H9 (cell line): ENCODE results near the gene SLC25A11. TPM values are rescaled to one million over a fixed set of nuclear protein-coding genes. Genes with fewer than 3 reads are reported as not detected.

ENCODE experiments used
- DNase-seq: peaks from one replicate; pipeline ENCODE4 v3.0.0-alpha.2; 2017
- H2AFZ ChIP-seq: one replicate; pipeline ENCODE4 v1.6.1; 2013; ENCODE audit warnings: mild to moderate bottlenecking, low read length, control low read depth, moderate library complexity
- H2AK5ac ChIP-seq: 2 replicates; pipeline ENCODE4 v1.6.1; 2013; ENCODE audit warnings: low read length, control low read depth, mixed read lengths; ENCODE audit not compliant: insufficient read length
- H2BK120ac ChIP-seq: one replicate; pipeline ENCODE4 v1.6.1; 2013; ENCODE audit warnings: low read depth, mild to moderate bottlenecking, low read length, control low read depth, inconsistent platforms; ENCODE audit not compliant: poor library complexity, severe bottlenecking
- H2BK12ac ChIP-seq: 2 replicates; pipeline ENCODE4 v1.6.1; 2013; ENCODE audit warnings: low read length, control low read depth, mixed read lengths, low read depth; ENCODE audit not compliant: insufficient read length
- H2BK15ac ChIP-seq: 2 replicates; pipeline ENCODE4 v1.6.1; 2013; ENCODE audit warnings: low read depth, low read length, control low read depth
- H2BK20ac ChIP-seq: one replicate; pipeline ENCODE4 v1.6.1; 2013; ENCODE audit warnings: low read depth, mild to moderate bottlenecking, low read length, control low read depth, inconsistent platforms; ENCODE audit not compliant: poor library complexity, severe bottlenecking
- H2BK5ac ChIP-seq: 2 replicates; pipeline ENCODE4 v1.6.1; 2013; ENCODE audit warnings: low read length, control low read depth, mixed read lengths; ENCODE audit not compliant: insufficient read length
- H3K14ac ChIP-seq: 2 replicates; pipeline ENCODE4 v1.6.1; 2013; ENCODE audit warnings: low read length, control low read depth; ENCODE audit not compliant: insufficient read depth
- H3K18ac ChIP-seq: 2 replicates; pipeline ENCODE4 v1.6.1; 2013; ENCODE audit warnings: low read depth, mild to moderate bottlenecking, mixed read lengths, low read length, control low read depth; ENCODE audit not compliant: insufficient read length
- H3K23ac ChIP-seq: 2 replicates; pipeline ENCODE4 v1.6.1; 2013; ENCODE audit warnings: low read length, control low read depth, mixed read lengths, low read depth; ENCODE audit not compliant: insufficient read length
- H3K23me2 ChIP-seq: 2 replicates; pipeline ENCODE4 v1.6.1; 2013; ENCODE audit warnings: low read depth, mild to moderate bottlenecking, mixed read lengths, low read length, control low read depth; ENCODE audit not compliant: insufficient read length, poor library complexity, severe bottlenecking
- H3K27ac ChIP-seq: 2 replicates; pipeline ENCODE4 v1.5.1; 2013; ENCODE audit warnings: low read length, control low read depth, mixed read lengths, low read depth; ENCODE audit not compliant: insufficient read length
- H3K27me3 ChIP-seq: 2 replicates; pipeline ENCODE4 v1.6.1; 2013; ENCODE audit warnings: low read length, control low read depth, inconsistent platforms; ENCODE audit not compliant: insufficient read depth
- H3K4ac ChIP-seq: 2 replicates; pipeline ENCODE4 v1.6.1; 2013; ENCODE audit warnings: low read depth, mild to moderate bottlenecking, control low read depth, inconsistent platforms, low read length, moderate library complexity
- H3K4me1 ChIP-seq: 2 replicates; pipeline ENCODE4 v1.6.1; 2013; ENCODE audit warnings: low read length, control low read depth, inconsistent platforms; ENCODE audit not compliant: insufficient read depth
- H3K4me2 ChIP-seq: 2 replicates; pipeline ENCODE4 v1.6.1; 2013; ENCODE audit warnings: low read length, control low read depth, mixed read lengths; ENCODE audit not compliant: insufficient read length, insufficient read depth
- H3K56ac ChIP-seq: 2 replicates; pipeline ENCODE4 v1.6.1; 2013; ENCODE audit warnings: low read depth, mild to moderate bottlenecking, mixed read lengths, low read length, control low read depth; ENCODE audit not compliant: insufficient read length
- H3K79me1 ChIP-seq: 2 replicates; pipeline ENCODE4 v1.6.1; 2013; ENCODE audit warnings: low read depth, mild to moderate bottlenecking, moderate library complexity, low read length, control low read depth, inconsistent platforms; ENCODE audit not compliant: insufficient read depth, poor library complexity, severe bottlenecking
- H3K79me2 ChIP-seq: 2 replicates; pipeline ENCODE4 v1.6.1; 2013; ENCODE audit warnings: low read length, control low read depth, inconsistent platforms; ENCODE audit not compliant: insufficient read depth
- H3K9ac ChIP-seq: 2 replicates; pipeline ENCODE4 v1.6.1; 2013; ENCODE audit warnings: low read length, control low read depth, mixed read lengths; ENCODE audit not compliant: insufficient read length; ENCODE audit errors: extremely low read depth
- H3K9me3 ChIP-seq: one replicate; pipeline ENCODE4 v1.6.1; 2013; ENCODE audit warnings: low read depth, low read length, inconsistent platforms; ENCODE audit not compliant: control insufficient read depth
- H3T11ph ChIP-seq: one replicate; pipeline ENCODE4 v1.6.1; 2013; ENCODE audit warnings: mild to moderate bottlenecking, low read length, control low read depth, inconsistent platforms
- H4K20me1 ChIP-seq: one replicate; pipeline ENCODE4 v1.6.1; 2013; ENCODE audit not compliant: control insufficient read depth, insufficient read length, insufficient read depth
- H4K5ac ChIP-seq: 2 replicates; pipeline ENCODE4 v1.6.1; 2013; ENCODE audit warnings: low read depth, mild to moderate bottlenecking, mixed read lengths, low read length, control low read depth; ENCODE audit not compliant: insufficient read length
- H4K8ac ChIP-seq: replicated peaks from 2 replicates; pipeline ENCODE4 v1.6.1; 2013; ENCODE audit warnings: low read length, control low read depth, mixed read lengths, low read depth; ENCODE audit not compliant: insufficient read length
- H4K91ac ChIP-seq: 2 replicates; pipeline ENCODE4 v1.6.1; 2013; ENCODE audit warnings: low read depth, mild to moderate bottlenecking, moderate library complexity, mixed read lengths, low read length, control low read depth; ENCODE audit not compliant: insufficient read length
- H3K27ac Mint-ChIP-seq, 3 experiments: 2 replicates in 2 of 3; 3 replicates in 1 of 3; pipeline ENCODE4 v1.8.0; 2020 to 2021; ENCODE audit warnings: mixed read lengths in 3 of 3, mild to moderate bottlenecking in 1 of 3, moderate library complexity in 1 of 3
- H3K27me3 Mint-ChIP-seq: 2 replicates; pipeline ENCODE4 v1.8.0; 2021; ENCODE audit warnings: low read depth, mild to moderate bottlenecking, moderate library complexity, mixed read lengths
- H3K36me3 Mint-ChIP-seq, 3 experiments: 2 replicates in 2 of 3; 3 replicates in 1 of 3; pipeline ENCODE4 v1.8.0; 2020 to 2021; ENCODE audit warnings: low read depth in 3 of 3, mixed read lengths in 3 of 3; ENCODE audit not compliant: insufficient read depth in 1 of 3
- H3K4me1 Mint-ChIP-seq, 2 experiments: 2 replicates each; pipeline ENCODE4 v1.8.0; 2020; ENCODE audit warnings: mixed read lengths in 2 of 2
- H3K4me3 Mint-ChIP-seq, 2 experiments: 2 replicates in 1 of 2; 3 replicates in 1 of 2; pipeline ENCODE4 v1.8.0; 2020 to 2021; ENCODE audit warnings: mild to moderate bottlenecking in 2 of 2, mixed read lengths in 2 of 2, moderate library complexity in 1 of 2
- H3K9me3 Mint-ChIP-seq, 2 experiments: 2 replicates in 1 of 2; 3 replicates in 1 of 2; pipeline ENCODE4 v1.8.0; 2020; ENCODE audit warnings: mild to moderate bottlenecking in 2 of 2, mixed read lengths in 2 of 2, moderate library complexity in 1 of 2
- total RNA-seq: library from RNA; stranded (reverse); gene quantifications from 2 replicates; pipeline ENCODE4 v1.2.1, GENCODE V29; 2021
- TF ChIP-seq, protein P1 (sequence below): fragments of 200-600 bp; sonication (generic); conservative IDR thresholded peaks from 3 replicates; pipeline ENCODE4 v1.8.0; 2021; ENCODE audit warnings: antibody characterized with exemption, mild to moderate bottlenecking

Gene SLC25A11
- total RNA-seq, 1 experiment from 2014 or later, result 74.9 TPM

DNA sequence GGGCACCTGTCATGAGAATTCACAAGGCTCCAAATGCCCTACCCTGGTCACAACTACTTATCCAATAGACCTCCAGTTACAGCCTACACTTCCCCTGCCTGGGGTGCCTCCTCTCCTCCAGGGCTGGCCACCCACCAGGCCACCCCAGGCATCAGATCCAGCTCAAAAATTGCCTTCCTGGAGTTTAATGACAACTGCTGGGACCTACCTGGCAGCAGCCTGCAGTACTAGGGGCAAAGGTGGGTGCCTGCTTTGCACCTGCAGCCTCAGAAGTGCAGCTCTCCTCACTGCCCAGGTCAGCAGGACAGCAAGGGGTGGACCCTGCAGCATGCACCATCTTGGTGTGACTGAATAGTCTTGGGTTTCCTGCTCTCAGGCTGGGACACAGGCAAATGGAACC, 4.2 kb downstream of the SLC25A11 start:
- H3K18ac ChIP-seq, result no peak overlapping the region
- H2AFZ ChIP-seq, result no peak overlapping the region
- no peak overlapping the region for H4K8ac ChIP-seq
- Mint-ChIP-seq H3K9me3 (no peaks in the 10 kb centered on the region; a peak in 1 of 5 replicates), H3K27ac (peak overlapping the region in 1 of 3 experiments; percentile 79; a peak in 2 of 7 replicates), H3K4me3 (no peak overlapping the region), H3K36me3 (peaks cover 19 to 51% (median 25%) of the 10 kb centered on the region in 3 experiments), H3K4me1 (peaks cover 28 to 29% of the 10 kb centered on the region in 2 experiments), H3K27me3 (no peaks in the 10 kb centered on the region; the same call in 1 of the 2 replicates)
- no peak overlapping the region for H3K27ac ChIP-seq
- no peak overlapping the region for H2BK5ac ChIP-seq
- H2BK120ac ChIP-seq, result no peak overlapping the region
- no peak overlapping the region for H2BK15ac ChIP-seq
- no peak overlapping the region for H2AK5ac ChIP-seq
- H2BK20ac ChIP-seq, result no peak overlapping the region
- no peak overlapping the region for H3K56ac ChIP-seq
- peaks cover 4% of the 10 kb centered on the region; the same call in 1 of the 2 replicates for H3K79me2 ChIP-seq
- H3K79me1 ChIP-seq, result peaks cover 5% of the 10 kb centered on the region
- H3K9ac ChIP-seq, result no peak overlapping the region
- H3K4ac ChIP-seq, result no peak overlapping the region
- no peak overlapping the region for H3T11ph ChIP-seq
- DNase-seq, result no peak
- no peaks in the 10 kb centered on the region for H3K9me3 ChIP-seq
- H2BK12ac ChIP-seq, result no peak overlapping the region
- H3K23ac ChIP-seq, result no peak overlapping the region
- H3K23me2 ChIP-seq, result peaks cover 11% of the 10 kb centered on the region
- TF ChIP-seq, protein P1, sequence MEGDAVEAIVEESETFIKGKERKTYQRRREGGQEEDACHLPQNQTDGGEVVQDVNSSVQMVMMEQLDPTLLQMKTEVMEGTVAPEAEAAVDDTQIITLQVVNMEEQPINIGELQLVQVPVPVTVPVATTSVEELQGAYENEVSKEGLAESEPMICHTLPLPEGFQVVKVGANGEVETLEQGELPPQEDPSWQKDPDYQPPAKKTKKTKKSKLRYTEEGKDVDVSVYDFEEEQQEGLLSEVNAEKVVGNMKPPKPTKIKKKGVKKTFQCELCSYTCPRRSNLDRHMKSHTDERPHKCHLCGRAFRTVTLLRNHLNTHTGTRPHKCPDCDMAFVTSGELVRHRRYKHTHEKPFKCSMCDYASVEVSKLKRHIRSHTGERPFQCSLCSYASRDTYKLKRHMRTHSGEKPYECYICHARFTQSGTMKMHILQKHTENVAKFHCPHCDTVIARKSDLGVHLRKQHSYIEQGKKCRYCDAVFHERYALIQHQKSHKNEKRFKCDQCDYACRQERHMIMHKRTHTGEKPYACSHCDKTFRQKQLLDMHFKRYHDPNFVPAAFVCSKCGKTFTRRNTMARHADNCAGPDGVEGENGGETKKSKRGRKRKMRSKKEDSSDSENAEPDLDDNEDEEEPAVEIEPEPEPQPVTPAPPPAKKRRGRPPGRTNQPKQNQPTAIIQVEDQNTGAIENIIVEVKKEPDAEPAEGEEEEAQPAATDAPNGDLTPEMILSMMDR, result no peak
- no peak overlapping the region for H4K91ac ChIP-seq
- H3K4me1 ChIP-seq, result no peaks in the 10 kb centered on the region
- H3K4me2 ChIP-seq, result no peak overlapping the region
- H3K27me3 ChIP-seq, result no peaks in the 10 kb centered on the region
- peaks cover 7% of the 10 kb centered on the region for H4K20me1 ChIP-seq
- H3K14ac ChIP-seq, result no peak overlapping the region
- H4K5ac ChIP-seq, result no peak overlapping the region
